Mesodermal cell (in vitro differentiated cells): ENCODE measurements around the gene ARFGAP1.

Source experiments
- H3K27ac ChIP-seq: 2 replicates; pipeline ENCODE4 v1.7.0; 2013; ENCODE audit warnings: mild to moderate bottlenecking, low read depth, low read length, moderate library complexity; ENCODE audit not compliant: severe bottlenecking
- H3K36me3 ChIP-seq: 2 replicates; pipeline ENCODE4 v1.7.1; 2013; ENCODE audit warnings: mild to moderate bottlenecking, low read length, moderate library complexity; ENCODE audit not compliant: control insufficient read depth, insufficient read depth
- H3K4me1 ChIP-seq: one replicate; pipeline ENCODE4 v1.7.1; 2013; ENCODE audit warnings: mild to moderate bottlenecking, low read length; ENCODE audit not compliant: insufficient read depth, control insufficient read depth, poor library complexity, severe bottlenecking
- H3K4me3 ChIP-seq: 2 replicates; pipeline ENCODE4 v1.7.0; 2013; ENCODE audit warnings: low read length, control low read depth, mild to moderate bottlenecking; ENCODE audit not compliant: insufficient read depth, poor library complexity, severe bottlenecking; ENCODE audit errors: extremely low read depth
- H3K9me3 ChIP-seq: 2 replicates; pipeline ENCODE4 v1.7.1; 2013; ENCODE audit warnings: mild to moderate bottlenecking, low read length, moderate library complexity; ENCODE audit not compliant: control insufficient read depth
- WGBS, 2 experiments: methylation state at CpG; one replicate each; pipeline ENCODE4 v1.1.5; 2013; ENCODE audit warnings: missing lambda C conversion rate in 2 of 2; ENCODE audit not compliant: insufficient coverage in 2 of 2; 5-methylcytosine and 5-hydroxymethylcytosine counted together

ARFGAP1 gene

DNA sequence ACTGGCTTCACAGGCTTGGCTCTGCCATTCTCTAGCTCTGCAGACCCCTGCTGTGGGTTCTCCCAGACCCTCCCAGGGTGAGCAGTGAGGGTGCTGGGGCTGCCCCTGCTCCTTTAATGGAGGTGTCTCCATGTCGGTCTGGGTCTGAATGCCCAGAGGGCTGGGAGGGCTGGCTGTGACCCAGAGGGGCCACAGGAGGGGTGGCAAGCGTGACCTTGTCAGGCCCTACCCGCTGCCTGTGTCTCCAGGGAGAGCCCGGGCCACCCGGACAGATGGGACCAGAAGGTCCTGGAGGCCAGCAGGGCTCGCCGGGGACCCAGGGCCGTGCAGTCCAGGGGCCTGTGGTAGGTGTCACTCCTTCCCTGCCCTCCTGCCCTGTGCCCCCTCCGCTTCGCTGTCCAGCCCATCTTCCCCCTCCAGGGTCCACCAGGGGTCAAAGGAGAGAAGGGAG, 52.4 kb downstream of the ARFGAP1 start:
- Histone ChIP-seq H3K4me1 (no peaks in the 10 kb centered on the region), H3K4me3 (no peak overlapping the region), H3K27ac (no peak overlapping the region), H3K36me3 (no peaks in the 10 kb centered on the region), H3K9me3 (peaks cover 7% of the 10 kb centered on the region)
- WGBS, 2 experiments = 79 to 97% methylated on average over 5 to 7 of the region's 10 CpGs

- WGBS, 2 experiments = 94 to 100% methylated on average over 2 to 3 of the region's 8 CpGs
- Histone ChIP-seq H3K9me3 (peaks cover 7% of the 10 kb centered on the region), H3K27ac (no peak overlapping the region), H3K4me1 (no peaks in the 10 kb centered on the region), H3K36me3 (no peaks in the 10 kb centered on the region), H3K4me3 (no peak overlapping the region)
Measured at GRCh38 chr20:63325554-63326313, 53.1 kb downstream of the ARFGAP1 start.

- no peaks in the 10 kb centered on the region for H3K4me1 ChIP-seq
- 89 to 90% methylated on average over 13 to 14 of the region's 15 CpGs for WGBS, 2 experiments
- H3K9me3 ChIP-seq = peaks cover 7% of the 10 kb centered on the region
- H3K4me3 ChIP-seq = no peak overlapping the region
- peak overlapping the region; percentile 29 for H3K27ac ChIP-seq
- no peaks in the 10 kb centered on the region for H3K36me3 ChIP-seq
Measured at GRCh38 chr20:63326314-63327230, 54.0 kb downstream of the ARFGAP1 start.

DNA sequence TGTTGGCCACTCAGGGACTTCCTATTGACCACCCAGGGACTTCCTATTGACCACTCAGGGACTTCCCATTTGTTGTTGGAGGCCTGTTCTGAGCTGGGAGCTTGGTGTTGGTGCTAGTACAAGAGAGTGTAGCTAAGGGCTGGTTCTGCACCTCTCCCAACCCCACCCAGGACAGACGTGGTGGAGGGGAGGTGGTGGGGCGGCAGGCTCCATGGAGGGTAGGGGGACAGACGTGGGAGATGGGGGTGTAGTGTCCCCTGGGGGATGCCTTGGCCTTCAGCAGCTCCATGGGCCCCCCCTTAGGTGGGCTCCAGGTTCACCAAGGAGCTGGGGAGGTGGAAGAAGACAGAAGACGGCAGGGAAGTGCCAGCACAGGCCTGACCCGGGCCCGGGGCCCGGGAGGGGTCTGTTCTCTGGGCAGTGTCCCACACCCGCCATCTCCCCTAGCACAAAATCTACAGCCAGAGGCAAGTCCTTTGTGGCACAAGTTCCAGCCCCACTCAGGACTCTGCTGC, 54.7 kb downstream of the ARFGAP1 start:
- Histone ChIP-seq H3K9me3 (peaks cover 7% of the 10 kb centered on the region), H3K36me3 (no peaks in the 10 kb centered on the region), H3K27ac (peak overlapping the region; percentile 29), H3K4me3 (no peak overlapping the region), H3K4me1 (no peaks in the 10 kb centered on the region)
- WGBS, 2 experiments = 82 to 85% methylated on average over 5 to 6 of the region's 8 CpGs

- 87 to 90% methylated on average over 14 to 17 of the region's 20 CpGs for WGBS, 2 experiments
- Histone ChIP-seq H3K27ac (no peak overlapping the region), H3K9me3 (peaks cover 7% of the 10 kb centered on the region), H3K4me1 (no peaks in the 10 kb centered on the region), H3K36me3 (no peaks in the 10 kb centered on the region), H3K4me3 (no peak overlapping the region)
Measured at GRCh38 chr20:63328026-63328700, 55.5 kb downstream of the ARFGAP1 start.

DNA sequence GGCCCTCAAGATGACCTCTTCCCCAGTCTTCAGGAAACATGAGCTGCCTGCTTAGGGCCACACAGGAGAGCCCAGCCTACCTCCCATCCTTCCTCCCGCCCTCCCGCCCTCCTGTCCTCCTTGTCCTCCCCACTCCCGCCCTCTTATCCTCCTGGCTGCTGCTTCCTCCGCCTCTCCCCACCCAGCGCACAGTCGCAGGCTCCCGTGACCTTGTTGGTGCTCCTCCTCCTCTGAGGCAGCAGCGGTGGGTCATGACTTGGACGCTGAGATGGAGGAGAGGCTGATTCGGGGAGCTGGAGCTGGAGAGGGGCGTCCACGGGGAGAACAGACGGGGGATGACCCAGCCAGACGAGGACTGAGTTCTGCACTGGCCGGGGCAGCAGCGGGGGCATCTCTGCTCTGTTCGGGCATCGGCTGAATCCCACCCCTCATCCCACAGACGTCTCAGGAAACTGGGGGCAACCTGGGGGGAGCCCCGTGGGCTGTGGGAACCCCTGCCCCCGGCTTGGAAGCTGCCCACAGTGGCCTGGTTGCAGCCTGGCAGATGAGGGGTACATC, 56.2 kb downstream of the ARFGAP1 start:
- H3K36me3 ChIP-seq = no peaks in the 10 kb centered on the region
- no peaks in the 10 kb centered on the region for H3K4me1 ChIP-seq
- H3K4me3 ChIP-seq = no peak overlapping the region
- H3K27ac ChIP-seq = no peak overlapping the region
- 78 to 88% methylated on average over 15 to 17 of the region's 21 CpGs for WGBS, 2 experiments
- peaks cover 7% of the 10 kb centered on the region for H3K9me3 ChIP-seq

DNA sequence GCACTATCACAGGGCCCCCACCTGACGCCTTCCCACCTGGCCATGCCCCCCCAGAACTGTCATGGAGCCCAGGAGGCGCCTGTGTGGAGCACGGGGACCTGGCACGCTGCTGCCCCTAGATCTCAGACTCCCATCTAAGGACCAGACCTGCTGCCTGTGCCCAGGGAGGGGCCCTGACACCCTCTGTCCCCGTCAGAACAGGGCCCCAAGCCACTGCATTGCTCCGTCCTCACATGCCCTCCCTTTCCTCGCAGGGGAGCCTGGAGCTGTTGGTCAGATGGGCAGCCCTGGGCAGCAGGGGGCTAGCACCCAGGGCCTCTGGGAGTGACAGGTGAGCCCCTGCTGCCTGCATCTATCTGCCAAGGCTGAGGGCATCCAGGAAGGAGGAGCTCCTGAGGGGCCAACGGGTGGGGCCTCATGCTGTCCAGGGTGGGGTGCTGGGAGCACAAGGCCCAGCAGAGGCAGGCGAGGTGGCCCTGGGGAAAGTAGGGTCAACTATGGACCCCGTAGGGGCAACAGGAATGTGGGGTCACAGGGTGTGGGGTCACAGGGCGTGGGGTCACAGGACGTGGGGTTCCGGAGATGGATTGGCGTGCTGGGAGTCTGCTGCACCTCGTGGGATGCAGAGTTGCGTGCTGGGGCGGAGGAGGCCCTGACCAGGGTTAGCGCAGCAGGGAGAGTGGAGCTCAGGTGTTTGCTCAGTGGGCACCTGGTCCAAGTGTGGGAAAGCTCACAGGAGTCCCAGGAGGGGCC, 56.9 kb downstream of the ARFGAP1 start:
- WGBS, 2 experiments = 89 to 92% methylated on average over 15 to 18 of the region's 18 CpGs
- Histone ChIP-seq H3K36me3 (no peaks in the 10 kb centered on the region), H3K4me3 (no peak overlapping the region), H3K27ac (no peak overlapping the region), H3K9me3 (peaks cover 7% of the 10 kb centered on the region), H3K4me1 (no peaks in the 10 kb centered on the region)

- H3K4me3 ChIP-seq = no peak overlapping the region
- H3K27ac ChIP-seq = no peak overlapping the region
- peaks cover 7% of the 10 kb centered on the region for H3K9me3 ChIP-seq
- H3K36me3 ChIP-seq = no peaks in the 10 kb centered on the region
- no peaks in the 10 kb centered on the region for H3K4me1 ChIP-seq
- 87 to 92% methylated on average over 19 of the region's 20 CpGs for WGBS, 2 experiments
Measured at GRCh38 chr20:63330084-63330760, 57.6 kb downstream of the ARFGAP1 start.

- WGBS, 2 experiments = 77 to 86% methylated on average over 12 of the region's 13 CpGs
- H3K36me3 ChIP-seq = no peaks in the 10 kb centered on the region
- H3K4me1 ChIP-seq = no peaks in the 10 kb centered on the region
- no peak overlapping the region for H3K4me3 ChIP-seq
- no peak overlapping the region for H3K27ac ChIP-seq
- peaks cover 7% of the 10 kb centered on the region for H3K9me3 ChIP-seq
Measured at GRCh38 chr20:63330940-63331339, 58.3 kb downstream of the ARFGAP1 start.
